Brain microvascular endothelial cell (primary cell): Measurements from ENCODE around the gene PON1.

Experiments
- DNase-seq: peaks from one replicate; pipeline ENCODE4 v3.0.0-alpha.2; 2020
- H3K27ac ChIP-seq: fragments of 250-450 bp; sonication (Bioruptor Pico); 2 replicates; pipeline ENCODE4 v1.5.1; 2020; ENCODE audit warnings: mild to moderate bottlenecking, moderate library complexity
- H3K27me3 ChIP-seq: fragments of 250-450 bp; sonication (Bioruptor Pico); replicated peaks from 2 replicates; pipeline ENCODE4 v1.5.1; 2020; ENCODE audit warnings: mild to moderate bottlenecking
- H3K36me3 ChIP-seq: fragments of 250-450 bp; sonication (Bioruptor Pico); replicated peaks from 2 replicates; pipeline ENCODE4 v1.5.1; 2020; ENCODE audit warnings: mild to moderate bottlenecking
- H3K4me3 ChIP-seq: 2 replicates; pipeline ENCODE4 v1.5.1; 2011; ENCODE audit warnings: low read depth, mild to moderate bottlenecking, control low read depth, low read length, moderate library complexity
- in situ Hi-C: cut with HindIII; loops from 2 replicates; pipeline ENCODE4 v1.10.0; 2017; ENCODE audit warnings: low sequenced_read_pairs, low pct_ligation_motif_present
- TF ChIP-seq, protein P1 (sequence below): IDR thresholded peaks from 2 replicates; pipeline ENCODE4 v1.5.1; 2011; ENCODE audit warnings: low read depth, mild to moderate bottlenecking, moderate library complexity, low read length, control low read depth, inconsistent platforms; ENCODE audit errors: missing control alignments

PON1 gene

DNA sequence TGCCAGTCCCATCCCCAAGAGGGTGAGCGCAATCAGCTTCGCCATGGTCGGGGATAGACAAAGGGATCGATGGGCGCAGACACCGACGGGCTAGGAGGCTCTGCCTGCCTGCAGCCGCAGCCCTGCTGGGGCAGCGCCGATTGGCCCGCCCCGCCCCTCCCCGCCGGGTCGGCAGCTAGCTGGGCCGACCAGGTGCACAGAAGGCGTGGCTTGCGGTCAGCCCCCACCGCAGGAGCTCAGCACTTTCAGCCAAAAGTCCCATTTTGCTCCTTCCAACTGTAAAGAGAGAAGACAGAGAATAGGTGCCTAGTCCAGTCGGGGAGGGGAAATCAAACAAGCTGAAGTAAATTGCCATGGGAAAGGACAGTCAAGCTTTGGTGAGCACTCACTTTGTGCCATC, at the start of gene PON1:
PON1 (minus strand) TSS at position 102 of the 400 bp plus-strand sequence; CDS start at position 45, 57 bp downstream.
- DNase-seq, result no peak
- H3K27ac ChIP-seq, result no peak within 1 kb of the TSS
- no peaks in the 10 kb centered on the region for H3K36me3 ChIP-seq
- no peak within 1 kb of the TSS for H3K4me3 ChIP-seq
- TF ChIP-seq, protein P1, sequence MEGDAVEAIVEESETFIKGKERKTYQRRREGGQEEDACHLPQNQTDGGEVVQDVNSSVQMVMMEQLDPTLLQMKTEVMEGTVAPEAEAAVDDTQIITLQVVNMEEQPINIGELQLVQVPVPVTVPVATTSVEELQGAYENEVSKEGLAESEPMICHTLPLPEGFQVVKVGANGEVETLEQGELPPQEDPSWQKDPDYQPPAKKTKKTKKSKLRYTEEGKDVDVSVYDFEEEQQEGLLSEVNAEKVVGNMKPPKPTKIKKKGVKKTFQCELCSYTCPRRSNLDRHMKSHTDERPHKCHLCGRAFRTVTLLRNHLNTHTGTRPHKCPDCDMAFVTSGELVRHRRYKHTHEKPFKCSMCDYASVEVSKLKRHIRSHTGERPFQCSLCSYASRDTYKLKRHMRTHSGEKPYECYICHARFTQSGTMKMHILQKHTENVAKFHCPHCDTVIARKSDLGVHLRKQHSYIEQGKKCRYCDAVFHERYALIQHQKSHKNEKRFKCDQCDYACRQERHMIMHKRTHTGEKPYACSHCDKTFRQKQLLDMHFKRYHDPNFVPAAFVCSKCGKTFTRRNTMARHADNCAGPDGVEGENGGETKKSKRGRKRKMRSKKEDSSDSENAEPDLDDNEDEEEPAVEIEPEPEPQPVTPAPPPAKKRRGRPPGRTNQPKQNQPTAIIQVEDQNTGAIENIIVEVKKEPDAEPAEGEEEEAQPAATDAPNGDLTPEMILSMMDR, result no peak
- H3K27me3 ChIP-seq, result no peaks in the 10 kb centered on the region
- in situ Hi-C loops, result no loop called here

DNA sequence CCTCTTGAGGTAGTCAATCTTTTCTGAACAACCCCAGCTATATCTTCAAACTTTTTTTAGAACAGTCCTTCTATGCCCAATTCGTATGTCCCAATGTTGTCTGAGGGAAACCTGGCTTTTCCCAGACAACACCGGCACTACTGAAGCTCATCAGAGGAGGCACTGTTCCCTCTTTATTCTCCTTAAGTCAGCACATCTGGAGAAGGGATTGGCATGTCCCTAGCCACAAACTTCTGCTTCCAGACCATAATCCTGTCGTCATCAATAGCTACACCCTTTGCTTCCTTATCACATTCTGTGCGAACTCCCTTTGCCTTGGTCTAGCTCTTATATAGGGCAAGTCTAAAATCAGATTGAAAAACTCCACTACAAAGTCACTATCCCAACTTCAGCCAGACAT, 49.0 kb upstream of the PON1 start:
- in situ Hi-C loops, result no loop called here
- no peak for DNase-seq
- TF ChIP-seq, protein P1, result no peak
- H3K4me3 ChIP-seq, result no peak overlapping the region
- no peak overlapping the region for H3K27ac ChIP-seq
- no peaks in the 10 kb centered on the region for H3K36me3 ChIP-seq
- no peaks in the 10 kb centered on the region for H3K27me3 ChIP-seq

DNA sequence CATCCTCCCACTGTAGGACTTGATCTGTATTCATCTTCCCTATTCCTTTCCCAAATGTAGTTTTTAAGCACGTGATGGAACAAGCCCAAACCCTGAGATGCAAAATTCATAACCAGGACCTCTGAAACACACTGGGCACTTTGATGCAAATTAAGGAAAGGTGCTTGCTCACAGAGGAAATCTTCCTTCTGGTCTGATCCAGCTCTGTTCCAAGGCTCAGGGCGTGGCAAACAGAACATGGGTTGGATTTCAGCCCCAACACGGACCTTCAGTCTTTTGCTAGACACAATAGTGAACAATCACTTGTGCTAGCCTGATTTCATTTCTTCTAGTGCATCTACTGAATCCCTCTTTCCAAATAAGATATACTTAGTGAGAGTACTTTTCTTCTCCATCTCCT, 43.9 kb upstream of the PON1 start:
- TF ChIP-seq, protein P1, result no peak
- DNase-seq, result no peak
- no peak overlapping the region for H3K27ac ChIP-seq
- in situ Hi-C loops, result no loop called here
- no peaks in the 10 kb centered on the region for H3K36me3 ChIP-seq
- no peak overlapping the region for H3K4me3 ChIP-seq
- H3K27me3 ChIP-seq, result no peaks in the 10 kb centered on the region

DNA sequence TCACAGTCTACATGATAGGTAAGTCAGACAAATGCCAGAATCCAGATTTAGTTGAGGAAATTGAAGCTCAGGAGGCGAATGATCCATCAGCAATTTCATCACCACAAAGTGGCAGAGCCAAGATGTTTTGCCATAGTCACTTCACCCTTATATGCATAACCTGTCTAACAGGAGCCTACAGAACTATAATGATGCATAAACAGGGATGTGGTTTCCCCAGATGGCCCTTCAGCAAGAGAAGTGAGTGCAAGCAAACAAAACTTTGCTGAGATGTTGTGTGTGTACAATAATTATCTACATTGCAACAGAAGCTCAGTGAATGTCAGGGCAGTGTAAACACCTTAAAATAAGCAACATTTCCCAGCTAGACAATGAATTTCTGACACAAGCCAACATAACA, 43.3 kb upstream of the PON1 start:
- in situ Hi-C loops, result no loop called here
- TF ChIP-seq, protein P1, result no peak
- no peak for DNase-seq
- Histone ChIP-seq H3K36me3 (no peaks in the 10 kb centered on the region), H3K27me3 (no peaks in the 10 kb centered on the region), H3K4me3 (no peak overlapping the region), H3K27ac (no peak overlapping the region)

DNA sequence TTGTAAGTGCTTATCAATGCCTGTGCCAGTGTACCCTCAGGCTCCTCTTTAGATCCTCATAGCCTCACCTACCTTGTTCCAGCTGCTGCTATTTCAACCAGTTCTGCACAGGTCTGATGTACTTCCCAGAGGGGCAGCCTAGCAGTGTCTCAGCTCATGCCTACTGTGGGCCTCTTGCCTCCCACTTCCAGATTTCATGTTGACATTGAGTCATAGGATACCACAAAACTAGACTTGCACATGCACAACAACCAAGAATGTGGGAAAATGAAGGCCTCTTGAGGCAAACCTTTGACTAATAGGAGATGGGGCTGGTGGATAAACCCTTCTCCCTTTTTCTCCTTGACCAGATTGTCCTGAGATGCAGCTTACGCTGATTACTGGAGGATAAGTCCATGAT, 40.8 kb upstream of the PON1 start:
- in situ Hi-C loops, result no loop called here
- H3K27ac ChIP-seq, result no peak overlapping the region
- DNase-seq, result peak; percentile 70
- H3K36me3 ChIP-seq, result no peaks in the 10 kb centered on the region
- TF ChIP-seq, protein P1, result no peak
- no peaks in the 10 kb centered on the region for H3K27me3 ChIP-seq
- no peak overlapping the region for H3K4me3 ChIP-seq

DNA sequence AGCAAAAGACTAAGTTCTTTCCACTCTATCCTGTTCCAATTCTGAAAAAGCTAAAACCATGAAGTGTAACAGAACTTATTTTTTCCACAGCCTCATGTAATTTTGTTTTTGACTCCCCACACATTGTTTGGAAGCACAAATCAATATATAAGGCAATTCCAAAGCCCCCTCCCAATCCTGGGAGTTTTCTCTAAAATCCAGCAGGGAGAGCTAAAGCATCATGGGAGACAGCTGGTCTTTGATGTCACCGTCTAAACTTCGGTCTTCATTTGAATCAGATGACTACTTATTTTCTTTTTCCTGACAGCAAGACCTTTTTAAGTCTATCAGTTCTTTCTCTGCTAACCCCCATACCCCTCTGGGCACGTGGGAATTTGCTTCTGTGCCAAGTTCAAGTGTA, 33.3 kb upstream of the PON1 start:
- Histone ChIP-seq H3K4me3 (no peak overlapping the region), H3K36me3 (no peaks in the 10 kb centered on the region), H3K27me3 (no peaks in the 10 kb centered on the region), H3K27ac (no peak overlapping the region)
- in situ Hi-C loops, result no loop called here
- TF ChIP-seq, protein P1, result peak; percentile 33
- DNase-seq, result no peak
